HG03354 (cell line): ENCODE data around the gene CACNG7.

Experiments used
- ATAC-seq: cut with Tn5 transposase; IDR thresholded peaks from one replicate; pipeline ENCODE4 v1.9.1; 2021; ENCODE audit warnings: mild to moderate bottlenecking; ENCODE audit not compliant: unreplicated experiment, poor library complexity, severe bottlenecking

Gene CACNG7

DNA sequence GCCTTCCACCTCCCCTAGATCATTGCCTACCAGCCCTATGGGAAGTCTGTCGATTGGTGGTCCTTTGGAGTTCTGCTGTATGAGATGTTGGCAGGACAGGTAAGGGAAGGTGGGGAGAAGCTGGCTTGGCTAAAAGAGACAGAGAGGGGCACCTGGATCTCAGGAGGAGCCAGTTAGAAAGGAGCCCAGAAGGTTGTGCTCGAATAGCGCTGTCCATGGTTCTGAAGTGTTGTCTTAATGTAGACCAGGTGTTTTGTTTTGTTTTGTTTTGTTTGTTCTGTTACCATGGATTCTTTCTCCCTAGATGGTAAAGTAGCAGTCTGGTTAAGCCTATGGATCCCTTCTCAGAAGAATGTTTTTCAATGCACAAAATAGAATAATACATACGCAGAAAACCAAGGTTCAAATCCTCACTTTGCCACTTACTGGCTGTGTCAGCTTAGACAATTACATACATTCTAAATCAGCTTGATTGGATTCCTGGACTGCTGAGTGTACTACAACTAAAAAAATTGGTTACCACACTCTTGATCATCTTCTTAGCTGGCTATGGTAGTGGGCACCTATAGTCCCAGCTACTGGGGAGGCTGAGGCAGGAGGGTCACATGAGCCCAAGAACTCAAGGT, 5.9 kb upstream of the CACNG7 start:
- no peak for ATAC-seq

DNA sequence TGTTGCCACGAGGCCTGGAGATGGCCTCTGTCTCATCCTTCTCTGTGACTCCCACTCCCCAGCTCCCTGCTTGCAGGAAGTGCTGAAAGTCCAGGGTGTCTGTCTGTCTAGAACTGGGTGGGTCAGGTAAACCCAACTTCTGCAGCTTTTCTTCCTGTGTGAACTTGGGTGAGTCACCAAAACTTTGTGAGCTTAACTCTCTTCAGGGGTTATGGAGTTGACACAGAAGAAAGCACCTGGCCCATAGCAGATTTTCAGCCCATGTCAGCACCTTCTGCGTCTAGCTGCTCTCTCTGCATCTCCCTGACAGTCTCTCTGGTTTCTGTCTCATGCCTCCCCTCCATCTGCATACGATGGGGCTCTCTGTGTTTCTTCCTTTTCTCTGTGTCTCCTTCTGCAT, 4.2 kb upstream of the CACNG7 start:
- no peak for ATAC-seq

DNA sequence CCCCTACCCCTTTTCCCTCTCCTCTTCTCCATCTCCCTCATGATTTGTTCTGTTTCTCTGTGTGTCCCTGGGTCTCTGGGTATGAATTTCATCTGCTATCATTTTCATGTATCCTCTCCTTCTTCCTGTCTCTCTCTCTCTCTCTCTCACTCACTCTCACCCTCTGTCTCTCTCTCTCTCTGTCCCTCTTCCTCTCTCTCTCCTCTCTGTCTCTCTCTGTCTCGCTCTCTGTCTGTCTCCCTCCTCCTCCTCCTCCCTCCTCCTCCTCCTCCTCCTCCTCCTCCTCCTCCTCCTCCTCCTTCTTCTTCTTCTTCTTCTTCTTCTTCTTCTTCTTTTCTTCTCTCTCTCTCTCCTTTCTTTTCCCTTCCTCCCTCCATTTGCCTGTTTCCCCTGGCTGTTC, 3.3 kb upstream of the CACNG7 start:
- ATAC-seq: no peak

DNA sequence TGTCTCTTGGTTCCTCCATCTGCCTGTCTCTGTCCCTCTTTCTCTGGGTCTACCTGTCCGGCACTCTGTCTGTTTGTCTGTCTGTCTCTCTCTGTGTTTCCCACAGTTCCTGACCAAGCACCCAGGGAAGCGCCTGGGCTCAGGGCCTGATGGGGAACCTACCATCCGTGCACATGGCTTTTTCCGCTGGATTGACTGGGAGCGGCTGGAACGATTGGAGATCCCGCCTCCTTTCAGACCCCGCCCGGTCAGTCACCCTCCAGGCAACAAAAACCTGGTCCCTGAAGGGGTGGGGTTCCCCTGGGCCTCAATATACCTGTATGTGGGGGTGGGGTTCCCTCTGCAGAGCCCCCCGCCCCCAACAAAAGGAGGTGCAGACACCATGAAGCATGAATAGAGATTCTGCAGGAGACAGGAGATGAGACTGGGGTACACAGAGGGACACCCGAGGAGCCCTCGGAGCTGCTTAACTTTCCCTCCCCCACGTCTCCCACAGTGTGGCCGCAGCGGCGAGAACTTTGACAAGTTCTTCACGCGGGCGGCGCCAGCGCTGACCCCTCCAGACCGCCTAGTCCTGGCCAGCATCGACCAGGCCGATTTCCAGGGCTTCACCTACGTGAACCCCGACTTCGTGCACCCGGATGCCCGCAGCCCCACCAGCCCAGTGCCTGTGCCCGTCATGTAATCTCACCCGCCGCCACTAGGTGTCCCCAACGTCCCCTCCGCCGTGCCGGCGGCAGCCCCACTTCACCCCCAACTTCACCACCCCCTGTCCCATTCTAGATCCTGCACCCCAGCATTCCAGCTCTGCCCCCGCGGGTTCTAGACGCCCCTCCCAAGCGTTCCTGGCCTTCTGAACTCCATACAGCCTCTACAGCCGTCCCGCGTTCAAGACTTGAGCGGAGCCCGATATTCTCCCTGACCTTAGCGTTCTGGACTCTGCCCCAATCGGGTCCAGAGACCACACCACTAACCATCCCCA, 2.6 kb upstream of the CACNG7 start:
- no peak for ATAC-seq

DNA sequence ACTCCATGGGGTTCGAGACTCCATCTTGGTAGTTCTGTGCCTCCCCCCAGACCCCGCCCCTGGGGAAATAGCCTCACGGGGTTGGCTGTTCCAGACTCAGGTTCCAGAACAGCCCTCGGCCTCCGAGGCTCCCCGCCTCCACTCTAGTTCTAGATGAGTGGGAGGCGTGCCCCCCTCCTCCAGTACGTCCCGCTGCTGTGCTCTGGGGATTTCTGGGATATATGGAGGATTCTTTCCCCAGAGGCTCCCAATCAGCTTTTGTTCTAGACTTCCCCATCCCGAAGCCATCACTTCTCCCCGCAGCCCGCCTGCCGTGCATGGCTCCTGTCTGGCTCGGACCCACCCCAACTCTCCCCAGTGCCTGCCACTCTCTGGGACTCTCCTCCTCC, 1.9 kb upstream of the CACNG7 start:
- ATAC-seq: no peak

DNA sequence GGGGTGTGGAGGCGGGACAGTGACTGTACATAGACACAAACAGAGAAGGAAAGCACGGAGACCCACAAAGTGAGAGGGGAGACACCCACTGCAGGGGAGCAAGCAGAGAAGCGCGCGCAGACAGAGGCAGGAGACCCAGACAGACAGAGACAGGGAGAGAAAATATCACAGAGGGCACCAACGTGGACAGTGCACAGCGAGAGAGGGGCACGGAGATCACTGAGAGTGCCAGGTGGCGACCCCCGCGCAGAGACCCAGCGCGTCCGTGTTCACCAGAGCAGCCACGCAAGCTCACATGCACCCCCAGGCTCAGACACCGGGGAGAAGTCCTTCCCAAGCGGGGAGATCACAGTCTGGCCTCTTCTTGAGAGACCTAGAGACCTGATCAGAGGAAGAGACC, 1.4 kb upstream of the CACNG7 start:
- ATAC-seq: no peak

DNA sequence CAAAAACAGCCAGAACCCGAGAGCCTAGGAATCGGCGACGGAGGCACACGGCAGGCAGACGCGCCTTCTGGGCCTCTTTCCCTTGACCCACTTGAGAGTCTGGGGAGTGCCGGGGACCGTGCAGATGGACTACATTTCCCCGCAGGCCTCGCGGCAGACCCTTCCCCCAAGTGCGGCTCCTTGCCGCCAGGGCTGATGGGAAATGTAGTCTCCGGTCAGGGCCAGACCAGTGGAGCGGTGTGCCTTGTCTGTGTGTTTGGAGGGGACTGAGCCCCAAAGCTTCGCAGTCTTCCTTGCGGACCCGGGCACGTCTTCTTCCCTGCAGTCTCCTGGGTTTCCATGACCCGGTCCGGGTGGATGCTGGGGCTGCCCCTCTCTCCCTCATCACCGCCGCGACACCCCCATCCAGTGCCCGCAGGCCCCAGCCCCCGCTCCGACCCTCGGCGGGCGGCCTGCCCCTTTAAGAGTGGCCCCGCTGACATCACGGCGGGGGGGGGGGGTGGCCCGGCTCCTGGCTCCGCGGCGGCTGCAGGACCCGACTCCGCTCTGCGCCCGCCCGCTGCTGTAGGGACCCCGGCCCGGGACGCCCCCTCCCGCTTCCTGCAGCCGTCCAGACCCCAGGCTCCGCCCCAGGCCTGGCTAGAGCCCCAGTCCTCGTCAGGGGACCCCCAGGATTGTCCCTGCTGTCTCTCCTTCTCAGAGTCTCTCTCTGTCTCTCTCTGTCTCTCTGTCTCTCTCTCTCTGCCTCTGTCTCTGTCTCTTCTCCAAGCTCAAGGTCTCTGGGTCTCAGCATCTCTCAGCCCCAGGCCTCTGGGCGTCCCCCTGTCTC, 758 bp upstream of the CACNG7 start:
- ATAC-seq: no peak

DNA sequence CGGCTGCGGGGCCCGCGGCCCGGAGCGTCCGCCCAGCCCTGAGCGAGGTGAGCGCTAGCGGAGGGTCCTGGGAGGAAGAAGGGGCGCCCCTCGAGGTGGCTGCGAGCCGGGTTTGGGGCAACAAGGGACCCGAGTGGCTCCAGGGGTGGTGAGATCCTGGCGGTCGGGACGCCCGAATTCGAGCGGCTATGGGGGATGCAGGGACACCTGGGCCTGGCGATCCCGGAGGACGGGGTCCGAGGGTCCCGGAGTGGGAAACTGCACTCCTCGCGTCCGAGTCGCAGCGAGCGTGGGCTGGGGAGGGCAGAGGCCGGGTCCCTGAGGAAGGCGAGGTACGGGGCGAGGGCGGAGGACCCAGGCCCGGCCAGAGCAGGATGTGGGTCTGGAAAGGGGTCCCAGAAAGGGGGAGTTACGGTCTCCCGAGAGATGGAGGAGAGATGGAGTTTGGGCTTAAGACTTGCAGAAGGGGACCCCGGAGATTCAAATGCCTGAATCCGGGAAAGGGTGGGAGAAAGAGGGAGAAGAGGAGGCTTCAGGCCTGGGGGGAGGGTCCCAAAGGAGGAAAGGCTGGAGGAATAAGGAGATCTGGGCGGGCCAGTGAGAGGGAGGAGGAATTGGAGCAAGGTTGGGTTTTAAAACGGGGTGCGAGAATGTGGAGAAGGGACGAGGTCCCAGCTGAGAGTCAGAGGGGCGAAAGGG, 542 bp downstream of the CACNG7 start:
- ATAC-seq: no peak

DNA sequence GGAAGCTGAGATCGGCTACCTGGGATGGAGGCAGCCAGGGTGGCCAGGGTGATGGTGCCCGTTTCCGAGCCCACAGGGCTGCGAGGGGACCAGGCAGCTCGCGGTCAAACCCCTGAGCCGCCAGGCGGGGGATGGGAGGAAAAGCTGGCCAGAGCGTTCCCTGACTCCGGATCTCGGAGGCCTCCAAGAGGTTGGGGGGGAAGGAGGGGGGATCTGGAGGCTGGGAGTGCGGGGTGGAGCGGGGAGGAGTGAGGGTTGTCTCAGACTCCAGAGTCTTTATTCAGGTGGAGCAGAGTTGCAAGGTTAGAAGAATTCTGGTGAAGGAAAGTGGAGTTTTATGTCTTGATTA, 1.1 kb downstream of the CACNG7 start:
- ATAC-seq: no peak

DNA sequence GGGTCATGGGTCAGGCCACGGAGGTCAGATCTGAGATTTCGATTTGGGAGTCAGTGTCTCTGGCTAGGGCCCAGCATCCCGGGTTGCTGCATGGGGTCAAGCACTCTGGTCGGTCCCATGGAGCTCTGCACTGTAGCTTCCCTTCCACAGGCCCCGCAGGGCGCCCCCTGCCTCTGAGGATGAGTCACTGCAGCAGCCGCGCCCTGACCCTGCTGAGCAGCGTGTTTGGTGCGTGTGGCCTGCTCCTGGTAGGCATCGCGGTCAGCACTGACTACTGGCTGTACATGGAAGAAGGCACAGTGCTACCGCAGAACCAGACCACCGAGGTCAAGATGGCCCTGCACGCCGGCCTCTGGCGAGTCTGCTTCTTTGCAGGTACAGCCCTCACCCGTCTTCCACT, 3.6 kb downstream of the CACNG7 start:
- no peak for ATAC-seq

DNA sequence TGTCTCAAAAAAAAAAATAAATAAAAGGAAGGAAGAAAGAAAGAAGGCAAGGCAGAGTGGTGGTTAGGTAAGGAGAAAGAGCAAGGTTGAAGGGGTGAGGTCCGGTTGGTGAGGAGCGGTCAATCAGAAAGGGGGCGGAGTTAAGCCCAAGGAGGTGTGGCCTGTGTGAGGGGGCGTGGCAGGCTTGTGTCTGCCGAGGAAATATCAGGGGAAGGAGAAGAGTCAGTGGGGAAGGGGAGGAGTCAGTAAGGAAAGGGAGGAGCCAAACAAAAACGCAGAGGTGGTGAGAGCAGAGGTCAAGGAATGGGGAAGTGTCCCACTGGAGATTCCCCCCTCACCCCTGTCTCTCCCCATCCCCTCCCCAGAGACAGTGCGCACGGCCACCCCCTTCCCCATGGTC, 5.9 kb downstream of the CACNG7 start:
- ATAC-seq: no peak

DNA sequence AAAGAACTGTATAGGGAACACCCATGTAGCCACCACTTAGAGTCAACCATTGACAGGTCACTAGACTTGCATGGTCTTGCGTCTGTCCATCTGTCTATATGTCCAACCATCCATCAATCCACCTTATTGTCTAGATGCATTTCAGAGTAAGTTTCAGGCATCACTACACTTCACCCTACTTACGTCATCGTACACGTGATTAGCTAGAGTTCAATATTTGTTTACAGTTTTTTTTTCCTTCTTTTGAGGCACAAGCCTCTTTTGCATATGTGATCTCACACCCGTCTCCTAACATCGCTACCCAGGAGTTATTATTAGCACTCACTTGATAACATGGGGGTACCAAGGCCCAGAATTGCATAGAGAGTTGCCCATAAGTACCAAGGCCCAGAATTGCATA, 6.9 kb downstream of the CACNG7 start:
- no peak for ATAC-seq

DNA sequence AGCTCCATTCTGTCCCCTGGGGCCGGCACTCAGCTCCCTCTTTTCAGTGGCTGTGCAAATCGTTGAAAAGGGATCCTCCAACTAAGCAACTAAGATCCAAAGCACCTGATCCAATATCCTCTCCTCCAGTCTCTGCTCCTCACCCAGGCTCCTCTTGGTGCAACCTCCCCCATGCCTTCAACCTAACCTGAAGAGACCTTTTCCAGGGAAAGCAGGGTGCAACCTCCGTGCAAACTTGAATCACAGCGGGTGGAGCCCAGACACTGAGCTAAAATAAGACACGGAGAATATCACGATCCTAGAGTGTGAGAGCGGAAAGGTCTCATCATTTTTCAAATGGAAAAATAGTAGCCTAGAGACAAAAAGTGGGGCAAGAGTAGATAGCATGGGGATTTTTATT, 8.3 kb downstream of the CACNG7 start:
- ATAC-seq: no peak

DNA sequence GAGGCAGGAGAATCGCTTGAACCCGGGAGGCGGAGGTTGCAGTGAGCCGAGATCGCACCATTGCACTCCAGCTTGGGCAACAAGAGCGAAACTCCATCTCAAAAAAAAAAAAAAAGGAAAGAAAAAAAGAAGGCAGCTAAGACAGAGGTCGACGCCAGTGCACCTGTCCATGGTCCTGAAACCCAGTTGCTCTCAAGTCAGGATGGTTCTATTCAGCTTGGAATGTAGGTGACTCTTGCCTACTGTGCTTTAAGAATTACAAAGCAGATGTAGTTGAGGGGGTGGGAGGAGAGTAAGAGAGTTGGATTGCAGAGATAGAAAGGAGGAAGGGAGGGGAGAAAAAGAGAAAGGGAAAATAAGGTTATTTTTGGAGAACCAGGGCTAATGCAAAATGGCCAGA, 18.7 kb downstream of the CACNG7 start:
- ATAC-seq: no peak

DNA sequence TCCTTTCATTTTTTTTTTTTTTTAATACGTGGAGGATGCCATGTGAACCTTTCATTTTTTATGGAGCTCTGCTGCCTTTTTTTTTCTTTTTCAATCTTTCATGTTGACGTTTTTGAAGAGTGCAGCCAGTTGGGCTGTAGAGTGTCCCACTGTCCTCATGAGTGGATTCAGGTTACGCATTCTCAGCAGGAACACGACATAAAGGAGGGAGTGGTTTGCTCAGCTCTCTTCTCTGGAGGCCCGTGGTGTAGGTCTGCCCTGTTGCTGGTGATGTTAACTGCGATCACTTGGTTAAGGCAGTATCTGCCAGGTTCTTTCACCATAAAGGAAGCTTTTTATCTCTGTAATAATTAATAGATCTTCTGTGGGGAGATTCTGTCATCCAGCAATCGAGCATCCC, 27.0 kb downstream of the CACNG7 start:
- ATAC-seq: no peak

DNA sequence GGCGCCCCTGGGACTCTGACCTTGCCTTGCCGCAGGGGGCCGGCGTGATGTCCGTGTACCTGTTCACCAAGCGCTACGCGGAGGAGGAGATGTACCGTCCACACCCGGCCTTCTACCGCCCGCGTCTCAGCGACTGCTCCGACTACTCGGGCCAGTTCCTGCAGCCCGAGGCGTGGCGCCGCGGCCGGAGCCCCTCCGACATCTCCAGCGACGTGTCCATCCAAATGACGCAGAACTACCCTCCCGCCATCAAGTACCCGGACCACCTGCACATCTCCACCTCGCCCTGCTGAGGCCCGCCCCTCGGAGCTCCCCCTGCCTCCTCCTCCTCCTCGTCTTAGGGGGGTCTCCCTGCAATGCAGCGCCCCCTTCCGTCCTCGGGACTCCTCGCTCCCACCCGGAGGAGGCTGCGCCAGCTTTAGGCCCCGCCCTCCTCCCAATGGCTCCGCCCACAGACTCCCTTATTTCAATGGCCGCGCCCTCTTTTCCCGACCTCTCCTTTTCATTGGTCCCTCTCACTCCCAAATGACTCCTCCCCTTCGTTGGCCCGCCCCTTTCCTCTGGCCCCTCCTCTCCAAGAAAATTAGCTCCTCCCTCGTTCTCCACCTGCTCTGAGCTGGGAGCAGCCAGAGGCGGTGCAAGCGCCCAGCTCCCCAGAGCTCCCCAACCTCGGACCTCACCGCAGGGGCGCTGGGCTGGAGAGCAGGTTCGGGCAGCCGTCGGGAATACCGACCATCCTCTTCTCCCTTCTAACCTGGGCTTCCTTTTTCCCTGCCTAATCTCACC, 33.1 kb downstream of the CACNG7 start:
- no peak for ATAC-seq

DNA sequence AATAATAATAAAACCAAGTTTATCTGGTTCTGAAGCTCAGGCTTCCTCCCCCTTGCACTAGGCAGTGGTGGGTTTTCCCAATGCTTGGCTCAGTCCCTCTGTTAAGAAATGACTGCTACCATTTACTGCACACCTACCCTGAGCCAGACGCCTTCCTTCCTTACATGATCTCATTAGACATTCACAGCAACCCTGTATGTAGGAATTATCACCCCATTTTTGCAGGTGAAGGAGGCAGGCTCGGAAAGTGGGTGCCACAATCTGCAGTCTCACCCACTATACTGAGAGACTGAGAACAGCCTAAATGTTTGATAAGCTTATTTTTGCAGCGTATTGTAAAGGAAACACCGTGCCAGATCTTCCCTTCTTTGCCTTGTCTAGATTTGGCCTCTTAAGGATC, 35.3 kb downstream of the CACNG7 start:
- ATAC-seq: no peak

DNA sequence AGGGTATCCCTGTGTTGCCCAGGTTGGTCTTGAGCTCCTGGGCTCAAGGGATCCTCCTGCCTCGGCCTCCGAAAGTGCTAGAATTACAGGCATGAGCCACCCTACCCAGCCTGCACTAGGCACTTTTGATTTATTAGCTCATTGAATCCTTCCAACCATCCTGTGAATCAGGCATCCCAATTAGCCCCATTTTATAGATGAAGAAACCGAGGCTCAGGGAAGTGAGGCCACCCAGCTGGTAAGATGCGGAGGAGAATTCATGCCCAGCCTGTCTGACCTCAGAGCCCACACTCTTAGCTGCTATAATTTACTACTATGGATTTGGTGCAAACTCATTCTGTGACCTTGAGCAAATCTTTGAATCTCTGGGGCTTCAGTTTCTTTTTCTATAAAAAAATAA, 35.9 kb downstream of the CACNG7 start:
- no peak for ATAC-seq

DNA sequence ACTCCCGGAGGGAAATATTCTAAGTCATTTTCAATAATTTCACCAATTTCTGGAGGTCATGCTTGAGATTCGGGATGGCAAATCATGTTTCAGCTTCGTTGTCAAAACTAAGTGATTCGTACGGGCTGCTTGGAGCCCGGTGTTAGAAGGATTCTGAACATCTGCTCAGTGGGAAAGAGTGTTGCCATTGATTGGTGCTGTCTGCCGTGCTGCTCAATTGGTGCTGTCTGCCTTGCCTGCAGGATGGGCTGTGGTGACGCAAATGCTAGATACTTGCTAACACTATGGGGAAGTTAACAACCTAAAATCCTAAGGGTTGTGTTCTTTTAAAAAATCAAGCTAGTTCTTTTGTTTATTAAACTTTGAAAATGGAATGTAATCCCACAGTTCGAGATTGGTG, 36.4 kb downstream of the CACNG7 start:
- ATAC-seq: no peak
